Motor neuron (in vitro differentiated cells): ENCODE results near the gene CRTC2. TPM values are rescaled to one million over a fixed set of nuclear protein-coding genes. Genes with fewer than 3 reads are reported as not detected.
"Not testable (repeated sequence)": the region's sequence is repeated elsewhere in the genome, so short reads cannot be mapped to it uniquely, and the experiment has no call there.

Experiments used
- ATAC-seq, 8 experiments: fragments of 200-7000 bp; cut with Tn5 transposase; replicated peaks in 6 of 8; 2 replicates each; pipeline ENCODE4 v1.8.0; 2021; ENCODE audit warnings: mild to moderate bottlenecking in 8 of 8, moderate library complexity in 8 of 8
- H3K27ac ChIP-seq, 2 donors: fragments of 250-450 bp; sonication (Bioruptor Pico); 2 replicates each; pipeline ENCODE4 v1.9.0; 2021; ENCODE audit warnings: antibody characterized with exemption in 2 of 2, mild to moderate bottlenecking in 2 of 2, moderate library complexity in 1 of 2
- H3K4me1 ChIP-seq, 2 donors: fragments of 250-450 bp; sonication (Bioruptor Pico); replicated peaks in 1 of 2; 2 replicates each; pipeline ENCODE4 v1.6.1; 2021; ENCODE audit warnings: antibody characterized with exemption in 2 of 2, mild to moderate bottlenecking in 2 of 2, moderate library complexity in 1 of 2
- H3K4me3 ChIP-seq, 5 donors: fragments of 250-450 bp; sonication (Bioruptor Pico); 2 replicates each; pipeline ENCODE4 v1.9.0; 2021; ENCODE audit warnings: antibody characterized with exemption in 5 of 5, mild to moderate bottlenecking in 5 of 5, moderate library complexity in 4 of 5
- WGBS, 10 experiments: fragments of 450-650 bp; shearing (Covaris generic); methylation state at CpG; one replicate each; pipeline ENCODE4 v1.0.0; 2022; 5-methylcytosine and 5-hydroxymethylcytosine counted together
- in situ Hi-C, 9 experiments: fragments of 400-800 bp; cut with MboI; loops; one replicate each; pipeline ENCODE4 v1.15.0; 2021; ENCODE audit warnings: low sequenced_read_pairs in 9 of 9, low pct_unique_long_range_greater_than_20kb in 2 of 9; ENCODE audit not compliant: unreplicated experiment in 9 of 9
- total RNA-seq, 8 experiments: library from RNA; unstranded; fragments of 300-600 nt; gene quantifications; 2 replicates each; pipeline versions ENCODE4 v1.2.3 to v1.2.4, GENCODE V29; 2022

The CRTC2 gene
- total RNA-seq, 8 experiments from 2014 or later = 7.1 to 15.3 (median 13.0) TPM

GRCh38 chr1:153921080-153921802 lies 37.2 kb downstream of the CRTC2 start:
- in situ Hi-C loops = no loop called here
- H3K27ac ChIP-seq = peak overlapping the region in 1 of 2 donors; percentile 93
- H3K4me3 ChIP-seq = peak overlapping the region; percentile 52 to 69 (median 58)
- 11 to 36% (median 25%) methylated on average over 2 to 3 of the region's 3 CpGs; no CpG with 5 or more reads in 3 of the 10 experiments for WGBS, 10 experiments
- no peak for ATAC-seq
- H3K4me1 ChIP-seq = peaks cover 24 to 29% of the 10 kb centered on the region in 2 donors

GRCh38 chr1:153919876-153920852 lies 38.2 kb downstream of the CRTC2 start:
- WGBS, 10 experiments = 0 to 66% (median 14%) methylated on average over 1 to 4 of the region's 4 CpGs; no CpG with 5 or more reads in 1 of the 10 experiments
- peak overlapping the region; percentile 52 to 69 (median 58) for H3K4me3 ChIP-seq
- in situ Hi-C loops = no loop called here

GRCh38 chr1:153916297-153916696 lies 42.1 kb downstream of the CRTC2 start:
- WGBS, 10 experiments = 63 to 100% (median 94%) methylated on average over 1 to 4 of the region's 4 CpGs
- Histone ChIP-seq H3K4me1 (peaks cover 24% of the 10 kb centered on the region in 2 donors), H3K27ac (no peak overlapping the region), H3K4me3 (no peak overlapping the region)
- in situ Hi-C loops = no loop called here
- ATAC-seq = no peak

More at GRCh38 chr1:153919876-153920852, 38.2 kb downstream of the CRTC2 start:
- Histone ChIP-seq H3K4me1 (peaks cover 24 to 29% of the 10 kb centered on the region in 2 donors), H3K27ac (no peak overlapping the region)
- ATAC-seq = peak in 1 of 8 experiments; percentile 1

DNA sequence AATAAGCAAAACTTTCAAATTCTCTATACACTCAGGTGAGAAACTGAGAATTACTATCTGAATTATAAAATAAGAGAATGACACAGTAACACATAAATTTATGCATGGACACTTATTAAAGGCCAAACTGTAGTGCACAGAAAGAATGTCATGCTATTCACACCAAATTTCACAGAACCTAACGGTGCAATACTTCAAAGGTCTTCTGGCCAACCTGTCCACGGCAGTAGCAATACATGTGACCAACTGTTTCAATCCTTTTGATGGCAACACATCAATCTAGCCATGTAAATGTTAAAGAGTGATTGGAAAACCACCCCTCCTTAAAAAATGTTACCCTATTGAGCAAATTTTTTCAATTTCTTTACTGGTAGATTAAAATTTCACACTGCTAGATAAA lies 46.1 kb downstream of the CRTC2 start:
- in situ Hi-C loops = no loop called here
- ATAC-seq = no peak
- Histone ChIP-seq H3K27ac (no peak overlapping the region), H3K4me3 (no peak overlapping the region), H3K4me1 (peaks cover 0 to 4% of the 10 kb centered on the region in 2 donors)
- 79 to 100% (median 88%) methylated on average over 1 to 2 of the region's 2 CpGs; no CpG with 5 or more reads in 2 of the 10 experiments for WGBS, 10 experiments

GRCh38 chr1:153910560-153910959 lies 47.9 kb downstream of the CRTC2 start:
- in situ Hi-C loops, H3K4me1 ChIP-seq, ATAC-seq, H3K27ac ChIP-seq, H3K4me3 ChIP-seq: not testable (repeated sequence)
- 67 to 100% (median 91%) methylated on average over 1 to 6 of the region's 6 CpGs for WGBS, 10 experiments

- Histone ChIP-seq H3K4me3 (no peak overlapping the region), H3K27ac (no peak overlapping the region), H3K4me1 (no peaks in the 10 kb centered on the region)
- WGBS, 10 experiments = 25 to 100% (median 96%) methylated on average over 1 to 6 of the region's 6 CpGs; no CpG with 5 or more reads in 2 of the 10 experiments
- ATAC-seq = no peak
- in situ Hi-C loops = no loop called here
Observed at GRCh38 chr1:153908071-153908470, 50.3 kb downstream of the CRTC2 start.

DNA sequence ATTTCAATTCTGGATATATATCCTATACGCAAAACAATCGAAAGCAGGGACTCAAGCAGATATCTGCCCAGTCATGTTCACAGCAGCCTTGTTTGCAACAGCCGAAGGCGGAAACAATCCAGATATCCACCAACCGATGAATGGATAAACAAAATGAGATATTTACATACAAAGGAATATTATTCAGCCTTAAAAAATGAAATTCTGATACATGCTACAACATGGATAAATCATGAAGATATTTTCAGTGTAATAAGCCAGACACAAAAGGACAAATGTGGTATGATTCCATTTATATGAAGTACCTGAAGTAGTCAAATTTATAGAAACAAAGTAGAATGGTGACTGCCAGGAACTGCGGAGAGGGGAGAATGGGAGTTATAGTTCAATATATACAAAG lies 51.3 kb downstream of the CRTC2 start:
- H3K4me1 ChIP-seq = no peaks in the 10 kb centered on the region
- H3K27ac ChIP-seq = no peak overlapping the region
- in situ Hi-C loops = no loop called here
- WGBS, 10 experiments = 93 to 100% (median 95%) methylated on average over 3 to 6 of the region's 6 CpGs; no CpG with 5 or more reads in 1 of the 10 experiments
- no peak overlapping the region for H3K4me3 ChIP-seq
- no peak for ATAC-seq

DNA sequence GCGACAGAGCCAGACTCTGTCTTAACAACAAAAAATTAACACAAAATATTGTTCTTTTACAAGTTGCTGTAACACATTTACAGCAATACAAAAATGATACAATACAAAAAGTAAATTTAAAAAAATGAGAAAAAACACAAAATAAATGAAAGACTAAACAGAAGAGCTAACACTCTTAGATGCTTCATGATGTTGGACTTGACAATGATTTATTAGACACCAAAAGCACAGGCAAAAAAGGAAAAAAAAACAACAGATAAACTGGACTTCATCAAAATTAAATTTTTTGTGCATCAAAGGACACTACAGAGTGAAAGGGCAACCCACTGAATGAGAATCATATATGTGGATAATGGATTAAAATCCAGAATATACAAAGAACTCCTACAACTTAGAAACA lies 52.0 kb downstream of the CRTC2 start:
- 75 to 100% (median 89%) methylated on average over 1 of the region's 1 CpG; no CpG with 5 or more reads in 2 of the 10 experiments for WGBS, 10 experiments
- H3K4me1 ChIP-seq = no peaks in the 10 kb centered on the region
- no peak for ATAC-seq
- in situ Hi-C loops = no loop called here
- no peak overlapping the region for H3K4me3 ChIP-seq
- no peak overlapping the region for H3K27ac ChIP-seq

- in situ Hi-C loops, ATAC-seq, H3K27ac ChIP-seq, H3K4me1 ChIP-seq, H3K4me3 ChIP-seq: not testable (repeated sequence)
- WGBS, 10 experiments = 71 to 100% (median 95%) methylated on average over 1 to 6 of the region's 8 CpGs; no CpG with 5 or more reads in 1 of the 10 experiments
Observed at GRCh38 chr1:153905908-153906307, 52.5 kb downstream of the CRTC2 start.

GRCh38 chr1:153903841-153904455 lies 54.5 kb downstream of the CRTC2 start:
- H3K4me1 ChIP-seq = no peaks in the 10 kb centered on the region
- WGBS, 10 experiments = 60 to 100% (median 92%) methylated on average over 1 to 14 of the region's 14 CpGs; no CpG with 5 or more reads in 1 of the 10 experiments
- no peak for ATAC-seq
- H3K27ac ChIP-seq = no peak overlapping the region
- no peak overlapping the region for H3K4me3 ChIP-seq
- in situ Hi-C loops = no loop called here

- WGBS, 10 experiments = 11 to 100% (median 98%) methylated on average over 1 to 6 of the region's 6 CpGs; no CpG with 5 or more reads in 1 of the 10 experiments
- Histone ChIP-seq H3K27ac (no peak overlapping the region), H3K4me3 (no peak overlapping the region), H3K4me1 (no peaks in the 10 kb centered on the region)
- in situ Hi-C loops = no loop called here
- ATAC-seq = no peak
Observed at GRCh38 chr1:153899509-153899908, 58.9 kb downstream of the CRTC2 start.
